Skeletal muscle satellite cell (primary cell): ENCODE measurements around the gene COL4A3.
"Not testable (repeated sequence)": the region's sequence is repeated elsewhere in the genome, so short reads cannot be mapped to it uniquely, and the experiment has no call there.

Experiments used
- H3K27me3 ChIP-seq: 2 replicates; pipeline ENCODE4 v1.7.0; 2013; ENCODE audit warnings: low read length; ENCODE audit not compliant: control insufficient read depth, insufficient read depth
- H3K36me3 ChIP-seq: 2 replicates; pipeline ENCODE4 v1.7.0; 2013; ENCODE audit warnings: mild to moderate bottlenecking, control low read depth, low read length; ENCODE audit not compliant: insufficient read depth
- H3K4me1 ChIP-seq: 2 replicates; pipeline ENCODE4 v1.7.0; 2013; ENCODE audit warnings: low read length; ENCODE audit not compliant: control insufficient read depth, insufficient read depth
- H3K4me2 ChIP-seq: 2 replicates; pipeline ENCODE4 v1.7.0; 2013; ENCODE audit warnings: mild to moderate bottlenecking, low read length
- H3K4me3 ChIP-seq: 2 replicates; pipeline ENCODE4 v1.7.0; 2013; ENCODE audit warnings: low read length
- H3K9ac ChIP-seq: 2 replicates; pipeline ENCODE4 v1.7.0; 2013; ENCODE audit warnings: mild to moderate bottlenecking, low read depth, low read length, moderate library complexity
- H3K9me3 ChIP-seq: replicated peaks from 2 replicates; pipeline ENCODE4 v1.7.0; 2013; ENCODE audit warnings: mild to moderate bottlenecking, control low read depth, low read length

The COL4A3 gene

DNA sequence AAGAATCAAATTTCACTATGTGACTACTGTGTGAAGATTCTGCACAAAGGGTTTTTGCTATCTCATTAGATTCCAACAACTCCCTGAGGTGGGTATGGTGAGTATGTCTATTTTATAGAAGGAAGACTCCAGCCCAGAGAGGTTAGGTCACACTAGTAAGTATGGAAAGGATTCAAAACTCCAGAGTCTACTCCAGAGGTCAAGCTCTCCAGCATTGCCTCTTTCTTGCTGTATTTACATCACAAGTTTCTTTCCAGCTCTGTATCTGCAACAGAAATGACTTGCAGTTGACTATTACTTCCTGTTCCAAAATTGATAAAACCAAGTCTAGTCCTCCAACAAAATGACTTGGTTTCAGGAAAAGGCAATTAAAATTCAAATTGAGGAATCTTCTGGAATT is 2.5 kb upstream of the COL4A3 start:
- no peaks in the 10 kb centered on the region for H3K9me3 ChIP-seq
- no peaks in the 10 kb centered on the region for H3K36me3 ChIP-seq
- no peak overlapping the region for H3K4me2 ChIP-seq
- H3K4me3 ChIP-seq = no peak overlapping the region
- H3K27me3 ChIP-seq = peaks cover 8% of the 10 kb centered on the region
- H3K9ac ChIP-seq = no peak overlapping the region
- peaks cover 14% of the 10 kb centered on the region for H3K4me1 ChIP-seq

DNA sequence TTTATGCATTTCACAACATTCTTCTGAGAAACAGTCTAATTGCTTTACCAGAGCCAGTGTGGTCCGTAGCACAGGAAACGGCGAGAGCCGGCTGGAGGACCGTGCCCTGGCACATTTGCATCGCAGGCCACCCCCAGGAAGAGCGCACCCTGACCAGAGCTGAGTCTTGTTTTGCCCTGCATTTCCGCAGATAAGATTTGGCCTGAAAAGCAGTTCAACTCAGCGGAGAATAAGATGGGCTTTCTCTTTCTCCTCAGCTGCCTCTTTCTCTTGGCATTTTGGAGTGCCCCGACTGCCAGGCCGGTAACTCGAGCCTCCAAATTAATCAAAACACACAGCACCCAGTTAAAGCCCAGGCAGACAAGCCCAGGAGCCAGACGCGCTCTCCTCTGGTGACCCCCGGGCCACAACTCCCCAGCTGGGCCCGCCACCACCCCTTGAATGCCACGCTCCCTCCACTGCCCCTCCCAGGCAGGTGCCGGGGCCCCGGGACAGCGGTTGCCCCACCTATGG is 883 bp upstream of the COL4A3 start:
- H3K4me2 ChIP-seq = peak overlapping the region; percentile 90
- peaks cover 14% of the 10 kb centered on the region for H3K4me1 ChIP-seq
- no peaks in the 10 kb centered on the region for H3K9me3 ChIP-seq
- no peaks in the 10 kb centered on the region for H3K36me3 ChIP-seq
- peaks cover 10% of the 10 kb centered on the region for H3K27me3 ChIP-seq
- H3K9ac ChIP-seq = peak overlapping the region; percentile 63
- H3K4me3 ChIP-seq = peak overlapping the region; percentile 79

DNA sequence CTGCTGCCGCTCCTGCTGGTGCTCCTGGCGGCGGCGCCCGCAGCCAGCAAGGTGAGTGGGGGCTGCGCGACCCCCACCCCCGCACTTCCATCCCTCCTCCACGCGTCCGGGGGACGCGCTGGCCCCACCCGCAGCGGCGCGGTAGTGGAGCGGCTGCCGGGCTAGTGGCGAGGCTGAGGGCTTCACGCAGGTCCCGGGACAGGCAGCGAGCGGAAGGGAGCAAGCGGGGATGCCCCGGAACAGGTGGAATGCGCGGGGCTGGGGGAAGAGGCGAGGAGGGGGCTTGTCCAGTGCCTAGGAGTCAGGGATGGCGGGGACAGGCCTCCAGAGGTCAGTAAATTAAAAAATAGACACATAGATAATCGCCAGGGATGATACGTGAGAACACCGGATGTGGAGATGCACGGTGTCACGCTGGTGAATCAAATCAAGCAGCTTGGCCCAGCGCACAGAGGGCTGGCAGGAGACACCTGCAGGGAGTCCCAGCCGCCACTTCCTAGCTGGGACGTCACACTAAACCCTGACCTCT is 403 bp downstream of the COL4A3 start:
- H3K9me3 ChIP-seq = no peaks in the 10 kb centered on the region
- H3K4me3 ChIP-seq = peak overlapping the region; percentile 79
- H3K9ac ChIP-seq = no peak overlapping the region
- H3K36me3 ChIP-seq = no peaks in the 10 kb centered on the region
- peaks cover 10% of the 10 kb centered on the region for H3K27me3 ChIP-seq
- H3K4me1 ChIP-seq = peaks cover 14% of the 10 kb centered on the region
- H3K4me2 ChIP-seq = peak overlapping the region; percentile 90

DNA sequence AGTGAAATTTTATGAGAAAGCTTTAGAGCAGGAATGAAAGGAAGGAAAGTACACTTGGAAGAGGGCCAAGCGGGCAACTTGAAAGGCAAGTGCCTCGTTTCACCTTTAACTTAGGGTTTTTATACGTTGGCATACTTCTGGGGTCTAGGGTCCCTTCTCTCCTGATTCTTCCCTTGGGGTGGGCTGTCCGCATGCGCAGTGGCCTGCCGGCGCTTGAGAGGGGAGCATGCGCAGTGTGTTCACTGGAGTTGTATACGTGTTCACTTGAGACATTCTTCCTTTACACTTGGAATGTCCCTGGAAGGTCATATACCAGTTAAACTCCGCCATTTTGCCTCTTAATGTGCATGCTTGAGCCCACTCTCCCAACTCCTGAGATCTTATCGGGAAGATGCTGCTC is 7.4 kb downstream of the COL4A3 start:
- not testable (repeated sequence) for H3K9me3 ChIP-seq, H3K27me3 ChIP-seq, H3K4me2 ChIP-seq, H3K4me1 ChIP-seq, H3K9ac ChIP-seq, H3K36me3 ChIP-seq, H3K4me3 ChIP-seq

DNA sequence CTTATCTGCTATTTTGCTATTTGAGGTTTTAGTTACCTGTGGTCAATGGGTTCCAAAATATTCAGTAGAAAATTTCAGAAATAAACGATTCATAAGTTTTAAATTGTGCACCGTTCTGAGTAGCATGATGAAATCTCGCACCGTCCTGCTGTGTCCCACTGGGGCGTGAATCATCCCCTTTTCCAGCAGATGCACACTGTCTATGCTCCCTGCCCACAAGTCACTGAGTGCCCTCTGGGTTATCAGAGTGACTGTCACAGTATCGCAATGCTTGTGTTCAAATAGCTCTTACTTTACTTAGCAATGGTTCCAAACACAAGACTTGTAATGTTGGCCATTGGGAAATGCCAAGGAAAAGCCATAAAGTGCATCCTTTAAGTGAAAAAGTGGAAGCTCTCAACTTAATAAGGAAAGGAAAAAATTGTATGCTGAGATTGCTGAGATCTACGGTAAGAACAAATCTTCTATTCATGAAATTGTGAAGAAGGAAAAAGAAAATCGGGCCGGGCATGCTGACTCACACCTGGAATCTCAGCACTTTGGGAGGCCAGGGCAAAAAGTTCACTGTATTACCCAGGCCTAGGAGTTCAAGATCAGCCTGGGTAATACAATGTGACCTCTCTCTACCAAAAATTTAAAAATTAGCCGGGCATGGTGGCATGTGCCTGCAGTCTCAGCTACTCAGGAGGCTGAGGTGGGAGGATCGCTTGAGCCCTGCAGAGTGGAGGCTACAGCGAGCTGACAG is 13.3 kb downstream of the COL4A3 start:
- Histone ChIP-seq H3K4me3 (no peak overlapping the region), H3K9ac (no peak overlapping the region), H3K9me3 (no peaks in the 10 kb centered on the region), H3K27me3 (no peaks in the 10 kb centered on the region), H3K4me2 (no peak overlapping the region), H3K4me1 (peaks cover 9% of the 10 kb centered on the region), H3K36me3 (no peaks in the 10 kb centered on the region)

DNA sequence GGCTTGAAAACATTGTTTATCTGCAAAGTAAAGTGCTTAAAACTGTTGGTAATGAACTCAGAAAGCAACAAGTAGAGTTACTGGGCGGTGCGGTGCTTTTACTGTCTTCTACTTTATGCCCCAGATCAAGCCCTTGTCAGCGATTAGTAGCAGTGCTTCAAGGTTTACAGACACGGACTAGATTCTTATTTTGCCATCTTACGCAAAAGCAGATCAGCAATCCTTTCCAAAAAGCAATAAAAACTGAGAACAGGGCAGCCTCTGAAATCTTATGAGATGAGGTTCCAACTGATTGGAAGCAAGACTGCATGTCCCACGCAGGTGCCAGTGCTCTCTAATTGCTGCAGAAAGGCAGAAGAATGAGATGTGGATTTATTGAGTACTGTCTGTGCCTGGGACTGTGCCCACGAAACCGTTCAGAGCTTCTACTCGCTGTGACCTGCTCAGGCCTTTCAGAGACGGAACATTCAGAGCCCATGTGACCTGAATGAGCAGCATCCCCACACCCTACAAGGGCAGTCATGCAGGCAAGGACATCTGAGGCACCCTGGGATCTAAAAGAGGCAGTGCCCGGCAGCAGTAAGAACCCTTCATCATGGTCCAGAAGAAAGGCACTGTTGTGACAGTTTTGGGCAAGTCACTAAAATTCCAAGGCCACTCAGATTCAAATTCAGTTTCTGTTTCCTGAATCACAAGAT is 15.7 kb downstream of the COL4A3 start:
- Histone ChIP-seq H3K4me2 (peak overlapping the region; percentile 67), H3K27me3 (no peaks in the 10 kb centered on the region), H3K9me3 (no peaks in the 10 kb centered on the region), H3K36me3 (no peaks in the 10 kb centered on the region), H3K4me3 (peak overlapping the region; percentile 21), H3K4me1 (peaks cover 9% of the 10 kb centered on the region), H3K9ac (peak overlapping the region; percentile 6)

DNA sequence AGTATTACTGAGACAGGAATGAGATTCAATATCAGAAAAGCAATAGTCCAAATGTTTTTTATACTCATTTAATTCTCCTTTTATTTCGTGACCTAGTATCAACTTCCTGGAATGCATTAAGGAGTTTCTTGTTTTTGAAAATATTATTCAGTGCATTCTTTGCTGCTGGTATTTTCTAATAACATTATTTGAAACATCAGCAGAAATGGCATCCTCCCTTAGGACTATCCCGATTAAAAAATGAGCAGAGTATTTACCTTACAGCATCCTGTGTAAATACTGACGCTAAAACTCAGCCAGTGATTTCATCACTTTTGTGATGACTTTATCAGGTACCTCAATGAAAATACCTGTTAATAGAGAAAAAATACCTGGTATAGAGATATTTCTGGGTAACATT is 16.3 kb downstream of the COL4A3 start:
- peak overlapping the region; percentile 21 for H3K4me3 ChIP-seq
- H3K9ac ChIP-seq = peak overlapping the region; percentile 6
- H3K4me1 ChIP-seq = peaks cover 9% of the 10 kb centered on the region
- H3K4me2 ChIP-seq = peak overlapping the region; percentile 67
- no peaks in the 10 kb centered on the region for H3K9me3 ChIP-seq
- no peaks in the 10 kb centered on the region for H3K27me3 ChIP-seq
- no peaks in the 10 kb centered on the region for H3K36me3 ChIP-seq

DNA sequence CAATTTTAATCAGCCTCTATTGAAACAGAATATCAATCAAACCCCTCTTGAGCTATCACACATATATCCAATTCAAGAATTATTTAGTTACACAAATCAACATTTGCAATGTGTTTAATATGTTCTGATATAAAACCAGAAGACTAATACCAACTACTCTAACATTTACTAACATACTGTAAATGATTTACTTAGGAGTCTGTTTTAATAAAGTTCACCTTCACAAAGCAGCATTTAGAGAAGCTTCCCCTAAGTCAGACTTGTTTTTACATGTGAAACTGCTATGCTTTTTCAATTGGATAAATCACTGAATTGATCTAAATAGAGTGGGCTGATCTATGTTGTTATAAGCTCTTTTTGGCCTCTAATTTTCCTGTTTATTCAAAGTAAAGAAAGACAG is 18.3 kb downstream of the COL4A3 start:
- Histone ChIP-seq H3K36me3 (no peaks in the 10 kb centered on the region), H3K9ac (no peak overlapping the region), H3K4me1 (peaks cover 19% of the 10 kb centered on the region), H3K9me3 (no peaks in the 10 kb centered on the region), H3K27me3 (no peaks in the 10 kb centered on the region), H3K4me3 (no peak overlapping the region), H3K4me2 (no peak overlapping the region)

DNA sequence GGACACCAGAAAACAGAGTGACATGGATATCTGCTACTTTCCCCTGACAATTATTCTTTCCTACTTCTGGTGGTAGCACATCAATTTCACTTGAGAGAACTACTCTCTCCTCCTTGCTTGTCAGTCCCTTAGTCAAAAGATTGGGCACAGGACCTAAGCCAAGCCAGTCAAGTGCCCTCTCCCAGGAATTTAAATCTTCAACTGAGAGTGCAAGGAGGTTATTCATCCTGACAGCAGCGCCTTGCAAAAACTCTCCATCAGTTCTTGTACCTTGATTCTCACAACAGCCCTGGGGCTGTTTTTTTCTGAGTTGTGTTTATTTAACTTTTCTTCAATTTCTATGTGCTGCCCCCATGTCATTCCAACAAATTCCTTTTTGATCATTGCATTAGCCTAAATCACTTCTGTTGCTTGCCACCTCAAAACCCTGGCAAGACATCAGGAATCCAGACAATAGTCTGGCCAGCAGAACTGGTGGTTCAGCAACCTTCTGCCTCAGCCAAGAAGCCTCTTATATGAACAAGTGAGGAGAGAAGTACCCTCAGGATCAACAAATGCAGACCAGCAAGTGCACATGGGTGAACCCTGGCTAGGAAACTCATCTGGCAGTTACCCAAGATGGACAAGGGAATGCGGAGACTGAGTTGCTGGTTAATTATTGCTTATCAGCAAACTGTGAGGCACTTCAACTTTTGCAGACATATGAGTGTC is 19.4 kb downstream of the COL4A3 start:
- Histone ChIP-seq H3K9me3 (no peaks in the 10 kb centered on the region), H3K27me3 (no peaks in the 10 kb centered on the region), H3K4me3 (no peak overlapping the region), H3K36me3 (no peaks in the 10 kb centered on the region), H3K4me1 (peaks cover 30% of the 10 kb centered on the region), H3K4me2 (no peak overlapping the region), H3K9ac (no peak overlapping the region)

DNA sequence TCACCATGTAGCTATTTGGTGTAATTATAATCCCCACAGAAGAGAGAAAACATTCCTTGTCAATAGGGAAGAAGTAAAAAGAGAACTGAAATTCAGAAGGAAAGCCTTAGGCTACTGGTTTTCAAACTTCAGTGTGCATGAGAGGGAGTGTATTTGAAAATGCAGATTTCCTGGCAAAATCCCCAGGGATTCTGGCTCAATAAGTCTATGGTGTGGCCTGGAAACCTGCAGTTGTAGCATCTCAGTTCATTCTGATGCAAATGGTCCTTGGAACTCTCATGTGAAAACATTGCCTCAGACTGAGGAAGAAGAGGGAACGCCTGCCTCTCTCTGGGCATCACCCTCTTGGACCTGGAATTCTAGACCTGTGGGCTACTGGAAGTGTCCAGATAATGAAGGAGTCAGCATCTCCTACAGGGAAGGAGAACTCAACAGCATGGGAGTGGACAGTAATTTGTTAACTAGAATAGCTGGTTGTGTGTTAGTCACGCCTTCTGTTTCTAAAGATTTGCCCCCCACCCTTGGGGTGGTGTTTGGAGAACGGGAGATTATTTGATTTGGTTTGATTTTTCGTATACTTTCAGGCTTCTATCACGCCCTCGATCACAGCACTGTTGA is 21.3 kb downstream of the COL4A3 start:
- Histone ChIP-seq H3K4me3 (no peak overlapping the region), H3K36me3 (no peaks in the 10 kb centered on the region), H3K9me3 (no peaks in the 10 kb centered on the region), H3K27me3 (no peaks in the 10 kb centered on the region), H3K9ac (no peak overlapping the region), H3K4me2 (no peak overlapping the region), H3K4me1 (peaks cover 27% of the 10 kb centered on the region)

DNA sequence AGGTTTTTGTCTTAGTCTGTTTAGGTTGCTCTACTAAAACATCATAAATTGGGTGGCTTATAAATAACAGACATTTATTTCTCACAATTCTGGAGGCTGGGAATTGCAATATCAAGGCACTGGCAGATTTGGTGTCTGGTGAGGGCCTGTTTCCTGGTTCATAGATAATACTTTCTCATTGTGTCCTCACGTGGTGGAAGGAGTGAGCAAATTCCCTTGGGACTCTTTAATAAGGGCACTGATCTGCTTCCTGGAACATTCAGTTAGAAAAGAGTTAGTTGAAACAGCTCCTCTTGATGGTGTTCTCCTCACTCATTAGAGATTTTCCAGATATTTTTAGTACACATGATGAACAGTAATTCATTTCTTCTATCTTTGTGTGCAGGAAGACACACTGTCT is 22.3 kb downstream of the COL4A3 start:
- no peaks in the 10 kb centered on the region for H3K9me3 ChIP-seq
- no peak overlapping the region for H3K4me3 ChIP-seq
- no peak overlapping the region for H3K4me2 ChIP-seq
- H3K9ac ChIP-seq = no peak overlapping the region
- H3K27me3 ChIP-seq = no peaks in the 10 kb centered on the region
- H3K36me3 ChIP-seq = no peaks in the 10 kb centered on the region
- peaks cover 33% of the 10 kb centered on the region for H3K4me1 ChIP-seq
